Parietal lobe (tissue), 1 donor: ENCODE results near the gene RHOBTB3. TPM values are rescaled to one million over a fixed set of nuclear protein-coding genes. Genes with fewer than 3 reads are reported as not detected.

ENCODE experiments used
- total RNA-seq: library from RNA; depleted of rRNA; stranded (reverse); fragments of >200 nt; gene quantifications from one replicate; pipeline ENCODE4 v1.2.3, GENCODE V29; 2014

The RHOBTB3 gene
- total RNA-seq = 198 TPM

GRCh38 chr5:95730730-95731570, at the start of gene RHOBTB3:
RHOBTB3 (plus strand) TSS chr5:95731336; CDS start chr5:95731683, 347 bp downstream.

GRCh38 chr5:95682891-95683290, 48.2 kb upstream of the RHOBTB3 start, which contains the start of gene SPATA9:
SPATA9 (minus strand) TSS chr5:95682991; CDS start chr5:95682854, 137 bp downstream.

GRCh38 chr5:95822542-95823181, 91.5 kb downstream of the RHOBTB3 start, which contains the start of gene GLRX:
GLRX (minus strand) TSS chr5:95822726; CDS start chr5:95822662, 64 bp downstream.

Other genes with a start within 250 kb of the RHOBTB3 start
- 277 TPM for gene SKIC3, start 176.4 kb upstream of the RHOBTB3 start, total RNA-seq
- gene ARSK, start 176.2 kb upstream of the RHOBTB3 start, total RNA-seq = 8.1 TPM
- gene GPR150, start 111.2 kb upstream of the RHOBTB3 start, total RNA-seq = not detected
- 2.5 TPM for gene RFESD, start 84.6 kb upstream of the RHOBTB3 start, total RNA-seq
- 1.9 TPM for gene SPATA9, start 48.3 kb upstream of the RHOBTB3 start, total RNA-seq
- 18.8 TPM for gene GLRX, start 91.4 kb downstream of the RHOBTB3 start, total RNA-seq
- gene ELL2, start 230.5 kb downstream of the RHOBTB3 start, total RNA-seq = 42.9 TPM